Duodenal mucosa (tissue), 2 donors: ENCODE data around the gene TRIM40.

Experiments used
- H3K27ac ChIP-seq: one replicate; pipeline ENCODE4 v1.7.0; 2013; ENCODE audit warnings: low read depth, low read length
- H3K27me3 ChIP-seq, 2 donors: one replicate each; pipeline ENCODE4 v1.7.0; 2013; ENCODE audit warnings: low read length in 2 of 2, control low read depth in 1 of 2; ENCODE audit not compliant: insufficient read depth in 2 of 2, control insufficient read depth in 1 of 2
- H3K36me3 ChIP-seq, 2 donors: one replicate each; pipeline ENCODE4 v1.7.0; 2013; ENCODE audit warnings: low read length in 2 of 2, control low read depth in 1 of 2; ENCODE audit not compliant: insufficient read depth in 2 of 2, control insufficient read depth in 1 of 2
- H3K4me1 ChIP-seq, 2 donors: one replicate each; pipeline ENCODE4 v1.7.0; 2013; ENCODE audit warnings: low read length in 2 of 2, control low read depth in 1 of 2; ENCODE audit not compliant: insufficient read depth in 2 of 2, control insufficient read depth in 1 of 2
- H3K4me3 ChIP-seq, 2 donors: one replicate each; pipeline ENCODE4 v1.7.0; 2013; ENCODE audit warnings: low read length in 2 of 2, low read depth in 1 of 2
- H3K9ac ChIP-seq, 2 donors: one replicate each; pipeline ENCODE4 v1.7.0; 2013; ENCODE audit warnings: low read length in 2 of 2, low read depth in 1 of 2
- H3K9me3 ChIP-seq, 2 donors: one replicate each; pipeline ENCODE4 v1.7.0; 2013; ENCODE audit warnings: low read length in 2 of 2, control low read depth in 1 of 2; ENCODE audit not compliant: control insufficient read depth in 1 of 2

The TRIM40 gene

GRCh38 chr6:30171677-30172471, 35.9 kb downstream of the TRIM40 start:
- no peaks in the 10 kb centered on the region for H3K9me3 ChIP-seq
- no peak overlapping the region for H3K27ac ChIP-seq
- peaks cover 3 to 27% of the 10 kb centered on the region in 2 donors for H3K27me3 ChIP-seq
- H3K4me1 ChIP-seq, result peaks cover 0 to 6% of the 10 kb centered on the region in 2 donors
- H3K4me3 ChIP-seq, result no peak overlapping the region
- no peak overlapping the region for H3K9ac ChIP-seq
- peaks cover 22 to 37% of the 10 kb centered on the region in 2 donors for H3K36me3 ChIP-seq

GRCh38 chr6:30172681-30173080, 36.7 kb downstream of the TRIM40 start:
- peaks cover 22 to 29% of the 10 kb centered on the region in 2 donors for H3K36me3 ChIP-seq
- no peak overlapping the region for H3K9ac ChIP-seq
- no peaks in the 10 kb centered on the region for H3K9me3 ChIP-seq
- H3K4me3 ChIP-seq, result no peak overlapping the region
- no peak overlapping the region for H3K27ac ChIP-seq
- peaks cover 0 to 6% of the 10 kb centered on the region in 2 donors for H3K4me1 ChIP-seq
- H3K27me3 ChIP-seq, result peaks cover 0 to 31% of the 10 kb centered on the region in 2 donors

GRCh38 chr6:30175765-30176164, 39.8 kb downstream of the TRIM40 start:
- Histone ChIP-seq H3K9me3 (peaks cover 0 to 5% of the 10 kb centered on the region in 2 donors), H3K4me3 (no peak overlapping the region), H3K36me3 (peaks cover 4 to 8% of the 10 kb centered on the region in 2 donors), H3K4me1 (peaks cover 0 to 3% of the 10 kb centered on the region in 2 donors), H3K9ac (no peak overlapping the region), H3K27ac (no peak overlapping the region), H3K27me3 (peaks cover 0 to 23% of the 10 kb centered on the region in 2 donors)

GRCh38 chr6:30178837-30179236, 42.9 kb downstream of the TRIM40 start:
- Histone ChIP-seq H3K4me1 (peaks cover 0 to 3% of the 10 kb centered on the region in 2 donors), H3K9ac (no peak overlapping the region), H3K27me3 (peaks cover 0 to 7% of the 10 kb centered on the region in 2 donors), H3K4me3 (no peak overlapping the region), H3K36me3 (no peaks in the 10 kb centered on the region), H3K9me3 (peaks cover 0 to 5% of the 10 kb centered on the region in 2 donors), H3K27ac (no peak overlapping the region)

- Histone ChIP-seq H3K9me3 (peaks cover 0 to 5% of the 10 kb centered on the region in 2 donors), H3K9ac (no peak overlapping the region), H3K4me3 (no peak overlapping the region), H3K27ac (no peak overlapping the region), H3K27me3 (peaks cover 0 to 6% of the 10 kb centered on the region in 2 donors), H3K4me1 (no peaks in the 10 kb centered on the region), H3K36me3 (peaks cover 6 to 8% of the 10 kb centered on the region in 2 donors)
These were observed 44.2 kb downstream of the TRIM40 start for GRCh38 chr6:30180145-30180544.

- H3K9ac ChIP-seq, result no peak overlapping the region
- H3K27me3 ChIP-seq, result no peaks in the 10 kb centered on the region
- no peak overlapping the region for H3K27ac ChIP-seq
- peaks cover 30 to 44% of the 10 kb centered on the region in 2 donors for H3K36me3 ChIP-seq
- no peak overlapping the region for H3K4me3 ChIP-seq
- H3K9me3 ChIP-seq, result peaks cover 0 to 5% of the 10 kb centered on the region in 2 donors
- H3K4me1 ChIP-seq, result no peaks in the 10 kb centered on the region
These were observed 48.6 kb downstream of the TRIM40 start for GRCh38 chr6:30184417-30185031.

- H3K4me1 ChIP-seq, result no peaks in the 10 kb centered on the region
- peaks cover 38 to 58% of the 10 kb centered on the region in 2 donors for H3K36me3 ChIP-seq
- no peak overlapping the region for H3K27ac ChIP-seq
- no peak overlapping the region for H3K4me3 ChIP-seq
- H3K9me3 ChIP-seq, result no peaks in the 10 kb centered on the region
- no peak overlapping the region for H3K9ac ChIP-seq
- no peaks in the 10 kb centered on the region for H3K27me3 ChIP-seq
These were observed 50.0 kb downstream of the TRIM40 start for GRCh38 chr6:30185846-30186484.

GRCh38 chr6:30188541-30188940, 52.6 kb downstream of the TRIM40 start:
- Histone ChIP-seq H3K36me3 (peaks cover 42 to 75% of the 10 kb centered on the region in 2 donors), H3K9ac (no peak overlapping the region), H3K9me3 (no peaks in the 10 kb centered on the region), H3K4me1 (no peaks in the 10 kb centered on the region), H3K4me3 (no peak overlapping the region), H3K27me3 (no peaks in the 10 kb centered on the region), H3K27ac (no peak overlapping the region)

- Histone ChIP-seq H3K9ac (no peak overlapping the region), H3K36me3 (peaks cover 33 to 78% of the 10 kb centered on the region in 2 donors), H3K4me1 (no peaks in the 10 kb centered on the region), H3K27me3 (no peaks in the 10 kb centered on the region), H3K9me3 (no peaks in the 10 kb centered on the region), H3K27ac (no peak overlapping the region), H3K4me3 (no peak overlapping the region)
These were observed 56.1 kb downstream of the TRIM40 start for GRCh38 chr6:30192076-30192475.
